Occipital lobe (tissue), 2 donors: ENCODE measurements around the gene JAZF1. TPM values are rescaled to one million over a fixed set of nuclear protein-coding genes. Genes with fewer than 3 reads are reported as not detected.
"Not testable (repeated sequence)": the region's sequence is repeated elsewhere in the genome, so short reads cannot be mapped to it uniquely, and the experiment has no call there.

Source experiments
- DNase-seq: peaks from one replicate; lab custom pipeline; 2025; lab: John Stamatoyannopoulos, UW
- total RNA-seq: library from RNA; depleted of rRNA; stranded (reverse); fragments of >200 nt; gene quantifications from one replicate; pipeline ENCODE4 v1.2.3, GENCODE V29; 2014

JAZF1 gene
- total RNA-seq, 1 donor from 2014 or later, result 62.1 TPM

DNA sequence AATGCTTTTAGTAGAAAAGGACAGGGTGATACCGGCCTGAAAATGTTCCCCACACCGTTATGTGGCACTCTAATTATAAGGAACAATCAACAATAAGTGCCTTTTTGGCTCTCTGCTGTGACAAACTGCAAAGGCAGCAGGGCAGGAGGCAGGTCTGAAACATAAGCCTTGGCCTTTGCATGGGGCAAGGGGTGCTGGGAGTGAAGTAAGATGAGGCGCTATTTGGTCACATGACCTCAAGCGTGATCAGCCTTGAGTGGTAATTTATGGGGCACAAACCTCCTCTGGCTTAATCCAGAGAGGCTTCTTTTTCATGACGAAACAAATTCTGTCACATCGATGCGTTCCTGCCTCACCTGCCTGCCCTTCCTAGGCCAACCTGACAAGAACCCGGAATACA lies 237.9 kb downstream of the JAZF1 start:
- DNase-seq, result no peak

DNA sequence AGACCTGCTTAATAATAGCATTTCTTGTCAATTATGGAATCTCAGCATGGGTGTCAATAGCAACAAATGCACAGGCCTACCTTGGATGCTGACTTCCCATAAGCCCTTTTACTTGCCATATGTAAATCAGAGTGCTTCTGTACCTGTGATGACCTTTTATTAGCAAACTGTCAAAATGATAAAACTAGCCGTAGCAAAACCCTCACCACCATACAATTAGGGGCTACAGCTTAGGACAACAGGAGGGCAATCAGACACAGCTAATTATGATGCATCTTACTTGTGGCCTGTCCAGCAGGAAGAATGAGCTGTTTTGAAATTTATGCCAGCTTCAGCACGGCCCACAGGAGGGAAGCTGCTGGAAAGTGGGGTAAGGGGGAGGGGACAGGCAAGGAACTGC lies 239.1 kb downstream of the JAZF1 start:
- DNase-seq, result no peak

GRCh38 chr7:27940341-27940740 lies 240.3 kb downstream of the JAZF1 start:
- DNase-seq, result peak; percentile 58

DNA sequence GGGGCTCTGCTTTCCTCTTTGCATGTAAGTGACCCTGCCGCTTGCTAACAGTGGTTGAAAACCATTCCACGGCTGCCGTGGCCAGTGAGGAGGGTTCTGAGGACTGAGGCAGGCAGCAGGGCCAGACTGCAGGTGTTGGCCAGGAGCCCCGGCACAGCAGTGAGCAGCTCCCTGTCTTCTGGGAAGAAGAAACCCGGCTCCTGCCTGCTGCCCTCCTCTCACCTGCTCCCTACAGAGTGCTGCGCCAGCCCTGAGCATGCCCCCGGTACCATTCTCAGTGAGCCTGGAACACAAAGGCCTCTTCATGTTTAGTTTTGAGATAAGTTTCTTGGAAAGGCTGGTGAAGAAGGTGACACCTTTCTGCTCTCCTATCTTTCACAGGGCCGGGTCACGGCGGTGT lies 240.7 kb downstream of the JAZF1 start:
- no peak for DNase-seq

- DNase-seq, result no peak
Measured at GRCh38 chr7:27936768-27937102, 243.9 kb downstream of the JAZF1 start.

DNA sequence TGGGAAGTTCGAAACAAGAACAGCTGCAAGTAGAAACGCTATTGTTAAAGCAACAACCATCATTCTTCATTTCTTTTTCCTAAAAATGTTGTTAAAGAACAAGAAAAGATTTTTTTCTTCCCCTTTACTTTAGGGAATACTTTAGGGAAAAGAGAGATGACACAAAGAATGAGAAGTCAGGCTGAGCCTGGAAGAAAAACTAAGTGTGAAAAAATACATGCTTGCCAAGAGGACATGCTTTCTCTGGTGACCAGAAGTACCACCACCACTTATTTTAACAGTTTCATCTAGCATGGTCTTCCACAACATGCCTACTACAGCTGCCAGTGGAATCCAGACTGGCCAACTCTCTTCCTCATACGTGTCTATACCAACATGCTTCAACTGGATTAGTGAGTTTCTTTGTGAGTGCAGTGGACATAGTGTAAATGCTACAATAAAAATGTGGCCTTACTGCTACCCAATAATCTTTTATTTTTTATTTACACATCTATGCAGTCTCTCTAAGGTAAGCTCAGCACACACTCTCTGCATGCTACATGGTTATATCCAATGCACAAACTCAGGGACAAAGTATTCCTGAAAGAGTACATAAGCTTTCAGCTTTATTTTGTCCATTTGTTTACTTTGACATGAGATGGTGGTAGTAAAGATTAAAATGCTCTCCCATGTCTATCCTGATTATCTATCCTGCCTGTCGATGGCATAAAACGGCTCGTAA lies 244.4 kb downstream of the JAZF1 start:
- no peak for DNase-seq

GRCh38 chr7:27933671-27934565 lies 246.7 kb downstream of the JAZF1 start:
- no peak for DNase-seq

GRCh38 chr7:27930910-27931476 lies 249.6 kb downstream of the JAZF1 start:
- DNase-seq, result no peak

DNA sequence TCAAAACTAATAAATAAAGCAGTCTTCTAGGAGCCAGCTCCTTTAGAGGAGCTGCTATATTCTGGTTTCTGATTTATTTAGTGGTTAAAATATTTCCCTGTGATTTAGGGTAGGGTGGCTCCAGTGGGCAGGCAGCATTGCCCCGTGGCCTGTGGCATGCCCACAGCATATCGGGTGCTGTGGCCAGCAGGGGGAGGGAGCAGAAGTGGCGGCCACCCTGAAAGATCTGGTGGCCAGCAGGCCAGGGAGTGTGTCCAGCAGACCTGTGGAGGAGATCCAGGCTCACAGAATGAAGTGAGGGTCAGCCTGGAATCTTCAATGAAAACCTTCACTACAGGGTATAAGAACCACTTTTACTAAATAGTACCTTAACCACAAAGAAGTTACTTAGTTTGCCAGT lies 251.5 kb downstream of the JAZF1 start:
- no peak for DNase-seq

DNA sequence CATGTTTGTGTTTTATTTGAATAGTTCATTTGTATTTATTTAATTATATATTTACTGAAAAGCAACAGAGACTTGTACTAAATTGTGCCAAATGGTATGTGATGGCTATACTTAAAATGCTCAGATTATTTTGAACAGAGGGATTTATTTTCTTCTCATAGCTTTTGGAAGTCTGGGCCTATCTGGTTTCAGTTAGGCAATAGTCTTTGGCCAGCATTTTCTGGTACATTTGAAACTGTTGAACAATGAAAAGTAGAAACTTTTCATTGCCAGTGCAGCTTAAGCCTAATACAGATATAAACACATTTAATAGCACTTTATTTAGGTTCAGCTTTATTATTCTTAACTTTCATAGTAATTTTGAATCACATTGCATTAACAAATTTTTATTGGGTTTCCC lies 252.6 kb downstream of the JAZF1 start:
- DNase-seq, result no peak

- DNase-seq, result no peak
Measured at GRCh38 chr7:27925573-27926201, 254.9 kb downstream of the JAZF1 start.

GRCh38 chr7:27923642-27923980 lies 257.0 kb downstream of the JAZF1 start:
- no peak for DNase-seq

DNA sequence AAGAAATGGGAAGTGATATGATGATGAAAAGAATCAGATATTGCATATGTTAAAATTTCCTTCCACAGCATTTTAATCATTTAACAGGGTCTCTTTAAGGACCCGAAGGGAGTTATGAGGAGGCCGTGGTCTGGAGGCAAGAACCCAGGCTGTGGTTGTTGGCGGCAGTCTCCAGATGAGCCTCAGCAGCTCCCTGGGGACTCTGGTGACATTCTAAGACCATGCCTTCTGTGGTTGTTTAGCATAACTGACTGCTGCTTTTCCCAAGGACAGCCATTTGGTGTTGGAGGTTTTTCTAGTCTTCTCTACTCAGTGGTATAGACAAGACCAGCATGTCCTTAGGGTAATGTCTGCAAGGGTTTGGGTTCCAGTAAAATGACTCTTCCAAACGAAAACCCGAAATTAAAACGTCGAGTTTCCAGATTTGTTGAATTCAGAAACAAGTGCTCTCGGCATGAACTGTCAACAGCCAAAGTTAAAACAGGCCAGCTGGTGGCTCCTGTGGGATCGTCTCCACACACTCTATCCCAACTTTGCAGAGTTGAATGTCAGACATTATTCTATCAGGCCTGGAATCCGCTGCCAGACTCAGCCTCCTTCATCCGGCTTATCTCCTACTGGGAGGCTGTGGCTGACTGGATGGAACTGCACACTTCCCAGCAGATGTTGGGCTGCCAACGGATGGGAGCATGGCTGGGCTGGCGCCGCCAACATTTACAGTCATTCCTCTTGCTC lies 257.5 kb downstream of the JAZF1 start:
- no peak for DNase-seq

DNA sequence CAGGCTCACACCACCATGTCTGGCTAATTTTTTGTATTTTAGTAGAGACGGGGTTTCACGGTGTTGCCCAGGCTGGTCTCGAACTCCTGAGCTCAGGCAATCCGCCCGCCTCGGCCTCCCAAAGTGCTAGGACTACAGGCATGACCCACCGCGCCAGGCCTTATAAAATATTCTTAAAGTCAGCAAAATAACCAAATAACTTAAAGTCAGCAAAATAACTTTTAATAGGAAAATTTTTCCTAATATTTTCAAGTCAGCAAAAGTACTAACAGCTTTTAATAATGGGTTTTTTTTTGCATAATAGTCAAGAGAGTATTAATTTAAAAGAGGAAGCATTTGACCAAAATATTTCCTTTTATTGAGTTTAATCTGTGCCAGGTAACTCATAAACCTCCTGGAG lies 258.2 kb downstream of the JAZF1 start:
- not testable (repeated sequence) for DNase-seq

DNA sequence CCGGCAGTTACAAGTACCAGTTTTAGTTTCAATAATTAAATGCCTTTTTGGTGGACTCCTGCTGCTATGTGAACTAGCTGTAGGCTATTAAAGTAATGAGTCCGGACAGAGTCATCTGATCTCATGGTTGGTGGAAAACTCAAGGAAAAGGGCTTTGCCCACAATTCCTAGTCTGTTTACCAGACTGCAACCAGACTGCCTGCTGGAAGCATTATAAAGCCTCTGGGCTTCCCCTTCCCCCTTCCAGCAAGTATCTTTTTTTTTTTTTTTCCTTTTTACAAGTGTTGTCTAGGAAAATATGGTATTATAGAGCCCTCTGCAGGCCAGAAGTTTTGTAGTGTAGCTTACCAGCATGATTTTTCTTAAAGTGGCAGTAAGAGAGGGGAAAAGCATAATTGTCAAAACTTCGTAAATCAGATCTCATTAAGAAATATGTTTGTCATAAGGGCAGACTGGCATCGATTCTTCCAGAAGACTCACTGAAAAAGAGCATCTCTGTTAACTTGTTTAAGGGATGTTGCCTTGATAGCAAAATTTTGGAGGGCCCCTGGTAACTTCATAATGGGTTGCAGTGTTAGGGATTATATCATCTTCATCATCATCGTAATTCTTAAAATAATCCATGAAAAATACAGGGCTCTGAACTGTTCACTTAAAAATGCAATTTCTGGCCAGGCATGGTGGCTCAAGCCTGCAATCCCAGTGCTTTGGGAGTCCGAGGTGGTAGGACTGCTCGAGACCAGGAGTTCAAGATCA lies 259.3 kb downstream of the JAZF1 start:
- no peak for DNase-seq

DNA sequence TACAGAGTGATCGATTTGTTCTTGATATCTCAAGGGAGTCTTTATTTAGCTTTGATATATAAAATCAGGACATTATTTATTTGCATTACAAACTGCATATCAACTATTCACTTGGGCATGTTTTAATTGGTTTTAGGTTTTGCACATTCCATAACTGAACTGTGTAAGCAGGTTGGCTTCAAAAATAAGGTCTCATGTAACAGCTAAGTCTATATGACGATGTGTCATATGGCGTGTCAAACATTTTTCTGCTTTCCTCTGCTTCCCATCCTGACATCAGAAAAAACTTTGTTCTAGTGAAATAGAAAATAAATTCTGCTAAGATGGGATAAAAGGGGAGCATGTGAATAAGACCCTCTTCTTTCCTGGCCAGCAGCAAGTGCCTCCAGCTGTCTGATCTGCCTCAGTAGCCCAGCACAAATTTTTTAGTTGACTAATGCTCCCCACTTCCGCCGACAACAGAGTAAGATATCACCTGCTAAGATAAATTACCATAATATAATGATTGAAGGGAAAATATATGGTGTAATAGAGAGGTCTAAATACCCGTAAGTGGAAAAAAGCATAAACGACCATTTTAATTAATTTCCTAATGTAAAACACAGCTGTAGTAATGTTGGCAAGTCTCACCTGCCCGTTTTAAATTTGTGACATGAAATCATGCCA lies 260.2 kb downstream of the JAZF1 start:
- DNase-seq, result no peak

- DNase-seq, result no peak
Measured at GRCh38 chr7:27918503-27918902, 262.1 kb downstream of the JAZF1 start.

- no peak for DNase-seq
Measured at GRCh38 chr7:27917774-27918314, 262.8 kb downstream of the JAZF1 start.

- DNase-seq, result no peak
Measured at GRCh38 chr7:27917119-27917518, 263.5 kb downstream of the JAZF1 start.

DNA sequence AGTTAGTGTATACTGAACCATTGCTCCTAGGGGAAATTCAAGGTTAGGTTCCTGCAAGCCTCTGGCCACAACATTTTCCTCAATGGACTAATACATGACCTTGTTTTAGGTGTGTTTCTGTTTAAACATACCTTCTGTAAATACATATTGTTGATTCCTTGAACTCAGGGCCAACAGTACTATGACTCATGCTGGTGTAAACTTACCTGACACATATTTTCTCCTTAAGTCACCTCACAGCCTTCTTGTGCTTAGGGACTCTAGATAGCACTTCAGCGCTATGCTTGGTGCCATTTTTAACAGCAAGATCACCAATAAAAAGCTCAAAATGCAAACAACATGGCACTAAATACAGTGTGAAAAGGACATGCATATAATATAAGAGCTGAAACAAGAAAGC lies 264.2 kb downstream of the JAZF1 start:
- DNase-seq, result no peak
